HTERT RPE-1 (cell line): ENCODE data around the gene UBE2J2.
"Not testable (repeated sequence)": the region's sequence is repeated elsewhere in the genome, so short reads cannot be mapped to it uniquely, and the experiment has no call there.

Source experiments
- in situ Hi-C: fragments of 300-500 bp; cut with MboI; formaldehyde crosslinking; loops from 4 replicates; pipeline ENCODE4 v1.14.3; 2020; ENCODE audit warnings: low sequenced_read_pairs

Gene UBE2J2

GRCh38 chr1:1273512-1274298 lies at the start of gene UBE2J2:
TSS of gene UBE2J2 (minus strand) at chr1:1273854. CDS start at chr1:1267992, 5,862 bp downstream.
- in situ Hi-C loops = no loop called here

- in situ Hi-C loops = no loop called here
Measured at GRCh38 chr1:1322952-1323351, 49.3 kb upstream of the UBE2J2 start.

DNA sequence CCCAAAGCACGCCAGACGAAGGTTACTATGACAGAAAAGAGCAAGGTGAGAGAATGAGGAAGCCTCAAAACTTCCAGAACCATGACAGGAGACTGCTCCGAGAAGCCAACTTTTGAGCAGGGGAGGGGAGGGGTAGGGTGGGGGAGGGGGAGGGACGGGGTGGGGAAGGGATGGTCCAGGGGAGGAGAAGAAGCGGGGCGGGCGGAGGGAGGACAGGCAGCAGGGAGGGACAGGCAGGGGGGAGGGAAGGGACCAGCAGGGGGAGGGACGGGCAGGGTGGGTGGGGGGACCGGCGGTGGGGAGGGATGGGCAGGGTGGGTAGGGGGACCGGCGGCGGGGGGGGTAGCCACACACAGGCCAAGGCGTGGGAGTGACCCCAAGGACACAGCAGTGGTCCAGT lies 48.8 kb upstream of the UBE2J2 start:
- in situ Hi-C loops = no loop called here

DNA sequence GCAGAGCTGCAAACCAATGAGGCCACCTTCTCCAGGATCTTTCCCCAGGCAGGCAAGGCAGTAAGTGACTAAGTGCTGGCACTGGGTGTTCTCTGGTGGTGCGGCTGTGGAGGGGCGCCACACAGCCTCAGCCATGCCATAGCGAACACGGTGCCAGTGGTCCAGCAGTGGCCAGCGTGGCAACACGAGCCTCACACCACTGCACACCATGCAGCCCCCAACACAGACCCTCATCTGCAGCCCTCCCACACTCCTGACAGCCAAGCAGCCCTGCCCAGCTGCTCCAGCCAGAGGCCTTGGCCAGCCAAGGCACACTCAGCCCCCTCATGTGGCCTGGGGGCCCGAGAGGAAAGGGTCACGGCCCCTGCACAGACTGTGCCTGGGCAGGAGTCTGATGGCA lies 47.8 kb upstream of the UBE2J2 start:
- in situ Hi-C loops = no loop called here

DNA sequence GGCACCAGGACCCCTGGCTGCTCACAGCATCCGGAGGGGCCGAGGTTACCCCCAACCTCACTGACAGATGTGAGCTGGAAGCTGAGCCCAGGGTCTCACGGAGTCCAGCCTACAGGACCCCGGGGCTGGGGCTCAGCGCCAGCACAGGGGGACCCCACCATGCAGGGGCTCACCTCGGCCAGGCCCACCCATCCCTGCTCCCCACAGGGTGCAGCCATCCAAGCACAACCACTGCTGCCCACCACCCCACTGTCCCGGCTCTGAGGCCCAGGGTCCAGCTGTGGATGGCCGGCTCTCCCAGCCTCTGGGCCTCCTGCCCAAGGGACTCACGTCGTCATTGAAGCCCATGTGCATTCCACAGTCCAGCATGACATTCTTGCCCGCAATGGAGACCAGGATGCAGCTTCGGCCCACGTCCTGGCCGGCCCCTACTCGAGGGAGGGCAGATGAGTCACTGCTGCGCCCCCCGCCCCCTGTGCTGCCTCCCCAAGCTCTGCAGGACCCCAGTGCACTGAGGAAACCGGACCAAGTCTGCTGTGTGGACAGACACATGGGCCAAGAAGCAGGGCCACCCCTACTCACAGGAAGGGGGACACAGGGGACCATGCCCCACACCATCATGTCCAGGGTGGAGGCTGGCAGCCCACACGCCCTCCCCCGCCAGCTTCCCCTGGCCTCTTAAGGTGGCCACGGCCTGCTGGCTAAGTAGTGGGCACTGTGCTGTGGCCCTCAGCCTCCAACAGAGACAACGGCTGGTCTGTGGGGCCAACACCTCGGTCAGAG lies 47.2 kb upstream of the UBE2J2 start:
- in situ Hi-C loops = no loop called here

GRCh38 chr1:1319646-1319941 lies 45.9 kb upstream of the UBE2J2 start:
- in situ Hi-C loops = no loop called here

DNA sequence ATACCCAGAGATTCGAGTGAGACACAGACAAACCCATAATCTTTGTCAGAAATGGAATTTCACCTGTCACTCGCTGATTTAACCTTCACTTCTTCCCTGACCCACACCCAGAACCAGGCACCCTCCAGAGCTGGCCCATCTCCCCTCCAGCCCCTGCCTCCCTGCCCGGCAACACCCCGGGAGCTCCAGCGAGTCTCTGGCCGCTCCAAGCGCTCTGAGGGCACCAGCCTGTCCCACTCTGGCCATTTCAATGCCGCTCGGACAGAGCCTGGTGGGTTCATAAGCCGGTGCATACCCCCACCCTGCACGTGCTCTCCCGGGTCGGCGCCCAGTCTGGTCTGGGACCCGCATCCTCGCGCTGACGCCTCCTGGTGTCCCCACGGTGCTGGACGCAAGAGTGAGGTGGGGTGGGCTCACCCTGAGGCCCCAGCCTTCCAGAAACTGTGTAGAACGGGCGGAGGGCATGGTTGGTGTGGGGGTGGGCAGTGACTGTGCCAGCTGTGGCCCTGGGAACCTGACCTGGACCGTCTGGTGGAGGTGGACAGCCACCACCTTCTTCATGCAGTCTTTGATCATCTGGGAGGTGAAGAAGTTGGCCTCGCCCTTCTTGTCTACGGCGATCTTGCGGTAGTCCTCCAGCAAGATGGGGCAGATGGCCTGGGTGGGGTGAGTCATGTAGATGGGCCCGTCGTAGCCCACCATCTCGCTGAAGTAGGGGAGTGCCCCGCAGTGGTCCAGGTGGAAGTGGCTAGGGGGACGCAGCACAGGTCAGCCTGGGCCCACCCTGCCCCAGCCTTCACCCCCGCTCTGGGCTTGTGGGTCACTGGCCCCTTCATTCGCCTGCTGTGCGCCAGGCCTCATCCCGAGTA lies 45.4 kb upstream of the UBE2J2 start:
- in situ Hi-C loops = no loop called here

GRCh38 chr1:1318131-1318652 lies 44.5 kb upstream of the UBE2J2 start:
- in situ Hi-C loops = no loop called here

DNA sequence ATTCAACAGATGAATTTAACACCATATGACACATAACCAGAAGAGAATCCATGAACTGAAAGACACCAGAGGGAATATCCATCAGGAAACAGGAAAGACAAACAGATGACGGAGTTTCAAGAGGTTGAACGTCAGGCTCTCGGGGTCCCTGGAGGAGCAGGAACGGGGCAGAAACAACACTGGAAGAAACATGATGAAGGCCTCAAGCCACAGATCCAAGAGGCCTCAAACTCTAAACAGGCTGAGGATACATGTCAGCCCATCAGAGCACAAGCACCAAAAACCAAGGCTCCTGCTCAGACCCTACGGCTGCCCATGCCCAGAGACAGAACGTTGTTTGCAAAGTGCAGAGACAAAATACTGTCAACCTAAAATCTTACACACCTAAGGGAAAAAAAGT lies 43.8 kb upstream of the UBE2J2 start:
- in situ Hi-C loops = no loop called here

DNA sequence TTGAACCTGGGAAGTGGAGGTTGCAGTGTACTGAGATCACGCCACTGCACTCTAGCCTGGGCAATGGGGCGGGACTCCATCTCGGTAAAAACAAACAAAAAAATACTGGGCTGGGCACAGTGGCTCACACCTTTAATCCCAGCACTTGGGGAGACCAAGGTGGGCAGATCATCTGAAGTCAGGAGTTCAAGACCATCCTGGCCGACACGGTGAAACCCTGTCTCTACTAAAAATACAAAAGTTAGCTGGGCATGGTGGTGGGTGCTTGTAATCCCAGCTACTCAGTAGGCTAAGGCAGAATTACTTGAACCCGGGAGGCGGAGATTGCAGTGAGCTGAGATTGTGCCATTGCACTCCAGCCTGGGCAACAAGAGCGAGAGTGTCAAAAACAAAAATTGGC lies 42.5 kb upstream of the UBE2J2 start:
- in situ Hi-C loops = not testable (repeated sequence)

DNA sequence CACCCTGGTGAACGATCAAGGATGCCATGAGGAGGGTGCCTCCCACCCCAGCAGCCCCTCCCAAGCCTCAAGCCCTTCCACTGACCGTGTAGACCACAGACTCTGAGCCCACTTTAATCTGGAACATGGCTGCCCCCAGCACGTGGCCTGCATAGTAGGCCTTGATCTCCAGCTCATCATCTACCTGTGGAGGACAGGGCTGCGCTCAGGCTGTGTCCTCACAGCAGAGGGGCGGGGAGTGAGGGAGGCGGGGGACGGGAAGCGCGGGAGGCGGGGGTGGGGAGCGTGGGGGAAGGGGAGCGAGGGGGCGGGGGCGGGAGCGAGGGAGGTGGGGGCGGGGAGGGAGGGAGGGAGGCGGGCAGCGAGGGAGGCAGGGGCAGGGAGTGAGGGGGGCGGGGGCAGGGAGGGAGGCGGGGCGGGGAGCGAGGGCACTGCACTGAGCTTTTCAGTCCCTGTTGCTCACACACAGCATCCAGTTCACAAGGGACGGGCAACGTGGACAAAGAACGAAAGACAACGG lies 41.8 kb upstream of the UBE2J2 start:
- in situ Hi-C loops = no loop called here

DNA sequence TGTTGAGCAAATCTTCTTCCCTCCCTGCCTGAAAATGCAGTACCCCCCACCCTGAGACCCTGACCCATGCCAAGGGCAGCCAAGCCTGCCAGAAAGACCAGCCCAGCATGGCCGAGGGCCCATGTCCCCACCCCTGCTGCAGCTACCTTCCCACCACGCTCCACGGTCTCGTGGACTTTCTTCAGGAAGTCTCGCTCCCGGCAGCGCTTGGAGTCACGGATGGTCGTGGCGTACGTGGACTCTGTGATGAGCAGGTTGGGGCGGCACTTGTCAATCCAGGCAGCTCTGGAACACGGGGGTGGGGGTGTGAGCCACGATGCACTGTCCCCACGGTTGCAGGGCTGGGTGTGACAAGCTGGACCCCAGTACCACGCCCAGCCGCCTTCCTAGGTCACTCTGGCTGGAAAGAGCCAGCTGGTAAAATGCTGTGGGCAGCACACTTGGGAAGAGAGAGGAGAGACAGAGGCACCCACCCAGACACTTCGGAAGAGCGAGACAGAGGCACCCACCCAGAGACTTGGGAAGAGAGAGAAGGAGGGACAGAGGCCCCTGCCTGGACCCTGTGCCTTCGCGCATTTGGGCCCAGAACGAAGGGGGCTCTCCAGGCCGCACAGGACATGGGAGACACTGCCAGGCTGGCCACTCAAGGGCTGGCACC lies 41.2 kb upstream of the UBE2J2 start:
- in situ Hi-C loops = no loop called here

DNA sequence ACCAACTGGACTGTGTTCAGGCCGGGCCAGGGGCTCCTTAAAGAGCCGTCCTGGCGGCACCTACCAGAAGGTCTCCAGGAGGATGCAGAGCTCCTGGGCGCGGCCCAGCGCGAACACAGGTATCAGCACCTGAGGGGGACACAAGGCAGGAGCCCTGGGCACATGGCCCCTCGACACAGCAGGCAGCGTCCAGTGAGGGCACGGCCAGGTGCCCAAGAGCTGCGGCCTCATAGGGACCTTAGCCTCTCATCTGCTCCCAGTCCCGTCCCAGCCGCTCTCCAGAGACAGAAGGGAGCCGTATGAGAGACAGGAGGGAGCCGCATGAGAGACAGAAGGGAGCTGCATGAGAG lies 40.6 kb upstream of the UBE2J2 start:
- in situ Hi-C loops = no loop called here

- in situ Hi-C loops = no loop called here
Measured at GRCh38 chr1:1313500-1314236, 40.0 kb upstream of the UBE2J2 start.

DNA sequence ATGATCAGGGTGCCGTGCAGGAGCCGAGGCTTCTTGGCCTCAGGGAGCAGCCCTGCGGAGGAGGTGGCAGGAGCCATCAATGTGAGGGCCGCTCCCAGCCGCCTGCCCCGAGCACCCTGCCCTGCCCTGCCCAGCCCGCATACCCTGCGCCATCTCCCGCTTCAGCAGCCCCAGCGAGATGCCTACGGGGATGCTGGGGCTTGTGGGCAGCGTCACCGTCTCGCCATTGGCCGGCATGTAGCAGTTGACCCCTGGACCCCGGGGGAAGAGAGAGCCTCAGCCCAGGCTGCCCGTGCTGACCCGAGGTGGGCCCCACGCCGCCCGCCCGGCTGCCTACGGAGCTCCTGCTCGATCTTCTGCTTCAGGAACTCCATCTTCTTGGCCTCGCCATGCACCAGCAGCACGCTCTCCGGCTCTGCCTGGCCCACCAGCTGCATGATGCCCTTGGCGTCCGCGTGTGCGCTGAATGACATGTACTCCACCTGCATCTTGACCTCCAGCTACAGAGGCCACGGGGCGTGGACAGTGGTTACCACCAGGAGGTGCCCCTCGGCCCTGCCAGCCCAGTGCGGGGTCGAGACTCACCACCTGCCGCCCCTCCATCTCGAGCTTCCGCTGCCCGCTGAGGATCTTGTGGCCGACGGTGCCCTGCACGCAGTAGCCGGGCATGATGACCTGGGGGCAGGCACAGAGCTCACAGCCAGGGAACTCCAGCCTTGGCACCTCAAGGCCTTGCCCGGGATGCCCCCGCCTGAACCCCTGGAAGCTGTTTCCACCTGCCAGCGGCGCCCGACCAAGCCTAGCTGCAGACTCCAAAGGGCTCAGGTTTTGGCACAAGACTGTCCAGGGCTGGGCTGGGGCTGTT lies 39.0 kb upstream of the UBE2J2 start:
- in situ Hi-C loops = no loop called here

- in situ Hi-C loops = no loop called here
Measured at GRCh38 chr1:1311107-1312104, 37.8 kb upstream of the UBE2J2 start.

GRCh38 chr1:1310476-1311053 lies 36.9 kb upstream of the UBE2J2 start:
- in situ Hi-C loops = no loop called here

DNA sequence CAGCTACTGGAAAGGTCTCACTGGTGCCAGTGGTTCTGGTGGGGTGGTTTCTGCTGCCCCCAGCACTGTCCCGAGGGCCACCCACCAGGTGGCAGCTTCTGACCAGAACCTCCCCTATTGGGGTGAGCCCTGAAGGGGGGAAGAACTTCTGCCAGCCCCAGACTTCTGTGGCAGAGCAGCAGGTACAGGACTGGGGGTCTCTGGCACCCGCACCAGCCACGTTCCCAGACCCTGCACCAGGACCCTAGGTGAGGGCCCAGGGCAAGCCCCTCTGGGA lies 36.4 kb upstream of the UBE2J2 start:
- in situ Hi-C loops = no loop called here
